ENCODE results near the gene HMGN2. TPM values are rescaled to one million over a fixed set of nuclear protein-coding genes. Genes with fewer than 3 reads are reported as not detected.
A peak's percentile ranks its signal among the peaks of the same experiment; 100 is the strongest.

HMGN2 gene
- 1,156 and 1,189 TPM in 2 replicates for total RNA-seq (2014; rRNA removed; shearing (Covaris generic))

GRCh38 chr1:26472320-26472900, at the start of gene HMGN2:
HMGN2 (plus strand) TSS chr1:26472440; CDS start chr1:26472613, 173 bp downstream.
- peak; percentile 90 for DNase-seq (ENCODE audit: low read depth)

- no peak for DNase-seq (ENCODE audit: low read depth)
These were observed 42.5 kb upstream of the HMGN2 start for GRCh38 chr1:26429721-26430120.

GRCh38 chr1:26431979-26432695, 40.1 kb upstream of the HMGN2 start, which contains the start of gene DHDDS:
DHDDS (plus strand) TSS chr1:26432321; CDS start chr1:26432946, 625 bp downstream.
- DNase-seq (ENCODE audit: low read depth) = peak; percentile 97

- no peak for DNase-seq (ENCODE audit: low read depth)
These were observed 39.4 kb upstream of the HMGN2 start for GRCh38 chr1:26432793-26433192.

- peak; percentile 52 for DNase-seq (ENCODE audit: low read depth)
These were observed 38.0 kb upstream of the HMGN2 start for GRCh38 chr1:26434161-26434752.

GRCh38 chr1:26438041-26438440, 34.2 kb upstream of the HMGN2 start:
- DNase-seq (ENCODE audit: low read depth) = no peak

- DNase-seq (ENCODE audit: low read depth) = no peak
These were observed 32.0 kb upstream of the HMGN2 start for GRCh38 chr1:26440259-26440658.

- DNase-seq (ENCODE audit: low read depth) = no peak
These were observed 22.4 kb upstream of the HMGN2 start for GRCh38 chr1:26449868-26450267.

GRCh38 chr1:26450908-26451307, 21.3 kb upstream of the HMGN2 start:
- DNase-seq (ENCODE audit: low read depth) = no peak

GRCh38 chr1:26452459-26453183, 19.6 kb upstream of the HMGN2 start:
- DNase-seq (ENCODE audit: low read depth) = no peak

- no peak for DNase-seq (ENCODE audit: low read depth)
These were observed 13.1 kb upstream of the HMGN2 start for GRCh38 chr1:26459148-26459547.

- DNase-seq (ENCODE audit: low read depth) = no peak
These were observed 12.6 kb upstream of the HMGN2 start for GRCh38 chr1:26459573-26460031.

- DNase-seq (ENCODE audit: low read depth) = no peak
These were observed 3.3 kb upstream of the HMGN2 start for GRCh38 chr1:26468911-26469310.

- DNase-seq (ENCODE audit: low read depth) = no peak
These were observed 2.7 kb upstream of the HMGN2 start for GRCh38 chr1:26469558-26469957.

- DNase-seq (ENCODE audit: low read depth) = peak; percentile 51
These were observed 1.3 kb upstream of the HMGN2 start for GRCh38 chr1:26470878-26471497.

- DNase-seq (ENCODE audit: low read depth) = peak; percentile 86
These were observed 531 bp upstream of the HMGN2 start for GRCh38 chr1:26471498-26472319.

GRCh38 chr1:26472901-26473845, 933 bp downstream of the HMGN2 start:
- peak; percentile 84 for DNase-seq (ENCODE audit: low read depth)

GRCh38 chr1:26474818-26475217, 2.6 kb downstream of the HMGN2 start:
- DNase-seq (ENCODE audit: low read depth) = no peak

- DNase-seq (ENCODE audit: low read depth) = no peak
These were observed 3.7 kb downstream of the HMGN2 start for GRCh38 chr1:26475989-26476388.

- DNase-seq (ENCODE audit: low read depth) = no peak
These were observed 4.7 kb downstream of the HMGN2 start for GRCh38 chr1:26476958-26477357.

All from M059J (cell line).